Measurements from ENCODE around the gene B3GNT4. TPM values are rescaled to one million over a fixed set of nuclear protein-coding genes. Genes with fewer than 3 reads are reported as not detected.

B3GNT4 gene
- total and polyA plus RNA-seq, 9 donors, result 0.15 to 0.42 TPM; not detected in 7

DNA sequence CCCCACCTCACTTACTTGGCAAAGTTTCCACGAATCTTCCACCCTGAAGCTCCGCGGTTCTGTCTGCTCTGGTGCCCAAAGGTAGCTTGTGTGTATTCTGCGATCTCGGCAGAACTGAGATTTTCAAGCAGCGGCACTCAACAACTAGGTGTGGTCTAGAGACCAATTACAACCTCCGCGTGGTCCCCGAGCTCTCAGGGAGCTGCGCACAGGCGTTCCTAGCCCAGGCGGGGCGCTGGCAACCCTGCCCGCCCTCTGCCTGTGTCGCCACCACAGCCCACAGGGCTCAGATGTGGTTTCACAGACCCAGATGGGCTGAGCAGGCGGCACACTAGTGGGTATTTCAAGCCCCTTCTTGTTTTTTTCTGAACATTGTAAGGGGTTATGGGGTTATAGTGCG is 23.8 kb downstream of the B3GNT4 start:
- Histone ChIP-seq H3K36me3 (no peaks in the 10 kb centered on the region), H3K9me3 (no peaks in the 10 kb centered on the region), H3K27me3 (no peaks in the 10 kb centered on the region), H3K4me3 (no peak overlapping the region), H3K27ac (no peak overlapping the region), H3K4me1 (ENCODE audit: insufficient read depth) (peaks cover 12% of the 10 kb centered on the region)
- 90 to 94% (median 93%) methylated on average over 17 of the region's 17 CpGs for WGBS, 3 donors
- TF ChIP-seq POLR2A (IDR thresholded peaks at IDR 0.05) (no peak), EP300 (IDR thresholded peaks at IDR 0.05) (no peak)
- TF ChIP-seq, protein P1, sequence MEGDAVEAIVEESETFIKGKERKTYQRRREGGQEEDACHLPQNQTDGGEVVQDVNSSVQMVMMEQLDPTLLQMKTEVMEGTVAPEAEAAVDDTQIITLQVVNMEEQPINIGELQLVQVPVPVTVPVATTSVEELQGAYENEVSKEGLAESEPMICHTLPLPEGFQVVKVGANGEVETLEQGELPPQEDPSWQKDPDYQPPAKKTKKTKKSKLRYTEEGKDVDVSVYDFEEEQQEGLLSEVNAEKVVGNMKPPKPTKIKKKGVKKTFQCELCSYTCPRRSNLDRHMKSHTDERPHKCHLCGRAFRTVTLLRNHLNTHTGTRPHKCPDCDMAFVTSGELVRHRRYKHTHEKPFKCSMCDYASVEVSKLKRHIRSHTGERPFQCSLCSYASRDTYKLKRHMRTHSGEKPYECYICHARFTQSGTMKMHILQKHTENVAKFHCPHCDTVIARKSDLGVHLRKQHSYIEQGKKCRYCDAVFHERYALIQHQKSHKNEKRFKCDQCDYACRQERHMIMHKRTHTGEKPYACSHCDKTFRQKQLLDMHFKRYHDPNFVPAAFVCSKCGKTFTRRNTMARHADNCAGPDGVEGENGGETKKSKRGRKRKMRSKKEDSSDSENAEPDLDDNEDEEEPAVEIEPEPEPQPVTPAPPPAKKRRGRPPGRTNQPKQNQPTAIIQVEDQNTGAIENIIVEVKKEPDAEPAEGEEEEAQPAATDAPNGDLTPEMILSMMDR (IDR thresholded peaks at IDR 0.05), result no peak
- intact Hi-C loops (cut with DNase I), result no loop called here
- peak in 4 of 5 donors; percentile 9 to 45 (median 34) for DNase-seq

DNA sequence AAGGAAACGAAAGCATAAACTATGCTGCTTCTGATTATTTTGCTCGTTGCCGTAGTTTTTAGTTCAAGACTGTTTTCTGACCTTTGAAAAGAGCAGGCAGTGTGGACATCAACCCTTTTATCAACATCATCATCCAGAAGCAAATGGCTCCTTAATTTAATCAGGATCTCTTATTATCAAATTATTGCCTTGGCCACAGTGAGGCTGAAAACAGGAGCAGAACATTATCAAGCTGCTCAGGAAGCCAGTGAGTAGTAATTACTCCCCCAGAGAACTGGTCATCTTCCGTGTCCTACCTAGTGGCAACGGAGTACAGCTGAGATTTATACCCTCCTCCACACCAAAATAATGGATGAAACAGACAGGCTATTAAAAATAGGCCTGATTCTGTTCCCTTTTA is 24.6 kb downstream of the B3GNT4 start:
- 84 to 89% (median 89%) methylated on average over 5 of the region's 5 CpGs for WGBS, 3 donors
- DNase-seq, result no peak
- Histone ChIP-seq H3K4me1 (ENCODE audit: insufficient read depth) (peaks cover 12% of the 10 kb centered on the region), H3K9me3 (no peaks in the 10 kb centered on the region), H3K27me3 (no peaks in the 10 kb centered on the region), H3K36me3 (no peaks in the 10 kb centered on the region), H3K27ac (no peak overlapping the region), H3K4me3 (no peak overlapping the region)
- TF ChIP-seq POLR2A (IDR thresholded peaks at IDR 0.05) (no peak), EP300 (IDR thresholded peaks at IDR 0.05) (no peak)
- TF ChIP-seq, protein P1 (IDR thresholded peaks at IDR 0.05), result no peak
- intact Hi-C loops (cut with DNase I), result no loop called here

GRCh38 chr12:122230798-122231197 is 27.3 kb downstream of the B3GNT4 start:
- Histone ChIP-seq H3K4me1 (ENCODE audit: insufficient read depth) (peaks cover 7% of the 10 kb centered on the region), H3K36me3 (no peaks in the 10 kb centered on the region), H3K27me3 (no peaks in the 10 kb centered on the region), H3K9me3 (no peaks in the 10 kb centered on the region), H3K27ac (no peak overlapping the region), H3K4me3 (no peak overlapping the region)
- no peak for DNase-seq
- intact Hi-C loops (cut with DNase I), result no loop called here
- WGBS, 3 donors, result 70 to 75% (median 74%) methylated on average over 6 of the region's 6 CpGs
- TF ChIP-seq, protein P1 (IDR thresholded peaks at IDR 0.05), result no peak
- no peak for TF ChIP-seq EP300 (IDR thresholded peaks at IDR 0.05)
- TF ChIP-seq POLR2A (IDR thresholded peaks at IDR 0.05), result no peak

DNA sequence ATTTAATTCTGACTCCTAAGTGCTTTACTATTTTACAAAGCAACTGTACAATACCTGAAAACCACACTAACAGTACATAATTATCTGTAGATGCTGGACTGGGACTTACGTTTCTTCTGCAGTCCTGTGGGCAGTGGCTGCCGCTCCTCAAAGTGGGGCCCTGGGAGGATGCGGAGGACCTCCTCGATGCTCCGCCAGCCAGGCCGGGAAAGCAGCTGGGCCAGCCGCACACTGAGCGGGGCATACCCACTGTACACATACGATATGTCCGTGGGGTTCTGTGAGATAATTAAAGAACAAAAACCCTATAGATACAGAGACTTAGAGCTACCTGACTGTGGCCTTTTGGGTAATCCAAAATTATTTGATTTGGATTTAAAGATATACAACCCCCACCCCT is 29.2 kb downstream of the B3GNT4 start:
- Histone ChIP-seq H3K4me1 (ENCODE audit: insufficient read depth) (no peaks in the 10 kb centered on the region), H3K27me3 (no peaks in the 10 kb centered on the region), H3K4me3 (no peak overlapping the region), H3K36me3 (no peaks in the 10 kb centered on the region), H3K27ac (no peak overlapping the region), H3K9me3 (no peaks in the 10 kb centered on the region)
- intact Hi-C loops (cut with DNase I), result no loop called here
- no peak for DNase-seq
- TF ChIP-seq POLR2A (IDR thresholded peaks at IDR 0.05), result no peak
- TF ChIP-seq EP300 (IDR thresholded peaks at IDR 0.05), result no peak
- TF ChIP-seq, protein P1 (IDR thresholded peaks at IDR 0.05), result no peak
- 90 to 98% (median 94%) methylated on average over 10 of the region's 10 CpGs for WGBS, 3 donors

All from ovary (tissue), 9 donors.